Measurements from ENCODE around the gene C18orf63. TPM values are rescaled to one million over a fixed set of nuclear protein-coding genes. Genes with fewer than 3 reads are reported as not detected.

Gene C18orf63
- total RNA-seq, 1 donor from 2014 or later = not detected

DNA sequence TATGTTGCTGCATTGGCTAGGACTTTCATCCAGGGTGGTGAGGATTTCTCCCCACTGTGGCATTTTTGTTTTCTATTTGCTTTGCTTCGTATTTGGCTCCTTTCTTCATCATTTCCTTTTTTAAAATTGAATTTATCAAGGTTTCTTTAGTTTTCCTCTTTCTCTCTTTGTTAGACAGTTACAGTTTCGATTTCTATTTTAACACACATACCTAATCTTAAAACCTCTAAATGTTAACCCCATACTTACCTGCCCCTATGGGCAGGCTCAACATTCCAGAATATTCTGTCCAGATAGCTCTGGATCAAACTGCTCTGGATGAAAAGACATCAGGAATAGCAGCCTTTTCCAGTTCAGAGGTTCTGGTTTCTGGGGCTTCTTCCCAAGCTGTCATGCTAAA, 92.2 kb downstream of the C18orf63 start:
- no peak for DNase-seq (ENCODE audit: low read depth)

Other genes with a start within 250 kb of the C18orf63 start
- gene FBXO15, start 168.0 kb upstream of the C18orf63 start, total RNA-seq = 1.7 and 3.4 TPM in 2 replicates
- 19.6 and 41.5 TPM in 2 replicates for gene TIMM21, start 167.3 kb upstream of the C18orf63 start, total RNA-seq
- 163 and 256 TPM in 2 replicates for gene CYB5A, start 23.9 kb upstream of the C18orf63 start, total RNA-seq
- gene DIPK1C, start 141.5 kb downstream of the C18orf63 start, total RNA-seq = not detected in 2 replicates
- 467 and 835 TPM in 2 replicates for gene CNDP2, start 180.5 kb downstream of the C18orf63 start, total RNA-seq
- under 0.01 and 0.05 TPM in 2 replicates for gene CNDP1, start 218.7 kb downstream of the C18orf63 start, total RNA-seq